Measurements from ENCODE around the gene SPSB1. TPM values are rescaled to one million over a fixed set of nuclear protein-coding genes. Genes with fewer than 3 reads are reported as not detected.

SPSB1 gene
- total RNA-seq, 1 experiment from 2014 or later: 33.8 TPM

GRCh38 chr1:9293241-9293532, 493 bp downstream of the SPSB1 start:
- no TSS peak for BruUV-seq (replicated peaks)
- no peak for DNase-seq
- TF ChIP-seq EZH2 (IDR thresholded peaks at IDR 0.05; ENCODE audit: low read depth): no peak
- TF ChIP-seq CTCF (conservative IDR thresholded peaks at IDR 0.05): no peak
- Histone ChIP-seq H3K27ac (no peak overlapping the region; the same call in 1 of the 2 replicates), H3K4me1 (replicated peaks; ENCODE audit: insufficient read depth) (peaks cover 44% of the 10 kb centered on the region), H3K79me2 (ENCODE audit: low read depth) (peaks cover 47% of the 10 kb centered on the region), H3F3A (ENCODE audit: insufficient read depth, low read depth) (peaks cover 16% of the 10 kb centered on the region), H3K4me3 (peak overlapping the region; percentile 83; the same call in 1 of the 2 replicates), H3K36me3 (ENCODE audit: low read depth) (no peaks in the 10 kb centered on the region), H4K20me1 (ENCODE audit: insufficient read depth) (no peaks in the 10 kb centered on the region), H3K9me2 (ENCODE audit: insufficient read depth) (no peaks in the 10 kb centered on the region), H2AFZ (no peak overlapping the region), H3K27me3 (ENCODE audit: insufficient read depth, low read depth) (no peaks in the 10 kb centered on the region), H3K4me2 (peak overlapping the region; percentile 87; the same call in 1 of the 2 replicates), H3K9me3 (ENCODE audit: insufficient read depth, low read depth) (no peaks in the 10 kb centered on the region; the same call in 1 of the 2 replicates)
- ChIA-PET CTCF (no interaction called here), POLR2A (ENCODE audit: unreplicated experiment) (no interaction called here)
- intact Hi-C loops (cut with micrococcal nuclease; ENCODE audit: unreplicated experiment): loop anchor here (5.0 kb wide), 3 partner anchors 59 to 179 kb away; no protein-coding TSS in a partner anchor

- peaks cover 48% of the 10 kb centered on the region for H3K4me1 ChIP-seq (replicated peaks; ENCODE audit: insufficient read depth)
- TSS peak; percentile 61 for BruUV-seq (replicated peaks)
Measured at GRCh38 chr1:9293533-9294404, 1.1 kb downstream of the SPSB1 start.

GRCh38 chr1:9294405-9294773, 1.7 kb downstream of the SPSB1 start:
- Histone ChIP-seq H3K27ac (peak overlapping the region; percentile 60), H2AFZ (no peak overlapping the region), H3K27me3 (ENCODE audit: insufficient read depth, low read depth) (no peaks in the 10 kb centered on the region), H4K20me1 (ENCODE audit: insufficient read depth) (no peaks in the 10 kb centered on the region), H3K9me3 (ENCODE audit: insufficient read depth, low read depth) (no peaks in the 10 kb centered on the region), H3K4me2 (peak overlapping the region; percentile 87), H3K4me3 (peak overlapping the region; percentile 83), H3K36me3 (ENCODE audit: low read depth) (no peaks in the 10 kb centered on the region), H3F3A (ENCODE audit: insufficient read depth, low read depth) (peaks cover 14% of the 10 kb centered on the region), H3K4me1 (replicated peaks; ENCODE audit: insufficient read depth) (peaks cover 48% of the 10 kb centered on the region), H3K79me2 (ENCODE audit: low read depth) (peaks cover 59% of the 10 kb centered on the region), H3K9me2 (ENCODE audit: insufficient read depth) (no peaks in the 10 kb centered on the region)
- TF ChIP-seq CTCF (conservative IDR thresholded peaks at IDR 0.05) (no peak; the same call in 1 of the 2 replicates), EZH2 (IDR thresholded peaks at IDR 0.05; ENCODE audit: low read depth) (no peak)
- ChIA-PET CTCF (no interaction called here), POLR2A (ENCODE audit: unreplicated experiment) (no interaction called here)
- peak in 1 of 2 experiments; percentile 82 for DNase-seq
- no TSS peak for BruUV-seq (replicated peaks)
- intact Hi-C loops (cut with micrococcal nuclease; ENCODE audit: unreplicated experiment): loop anchor here (5.0 kb wide), 3 partner anchors 58 to 178 kb away; no protein-coding TSS in a partner anchor

More at GRCh38 chr1:9293533-9294404, 1.1 kb downstream of the SPSB1 start:
- DNase-seq: peak in 1 of 2 experiments; percentile 35
- TF ChIP-seq CTCF (conservative IDR thresholded peaks at IDR 0.05) (no peak), EZH2 (IDR thresholded peaks at IDR 0.05; ENCODE audit: low read depth) (no peak)
- no peaks in the 10 kb centered on the region for H4K20me1 ChIP-seq (ENCODE audit: insufficient read depth)
- ChIA-PET POLR2A (ENCODE audit: unreplicated experiment) (no interaction called here), CTCF (no interaction called here)
- H3K27me3 ChIP-seq (ENCODE audit: insufficient read depth, low read depth): no peaks in the 10 kb centered on the region
- intact Hi-C loops (cut with micrococcal nuclease; ENCODE audit: unreplicated experiment): loop anchor here (5.0 kb wide), 3 partner anchors 59 to 179 kb away; no protein-coding TSS in a partner anchor
- H2AFZ ChIP-seq: peak overlapping the region; percentile 60; the same call in 1 of the 2 replicates
- peak overlapping the region; percentile 60; the same call in 1 of the 2 replicates for H3K27ac ChIP-seq
- peaks cover 16% of the 10 kb centered on the region for H3F3A ChIP-seq (ENCODE audit: insufficient read depth, low read depth)
- H3K79me2 ChIP-seq (ENCODE audit: low read depth): peaks cover 53% of the 10 kb centered on the region
- no peaks in the 10 kb centered on the region for H3K36me3 ChIP-seq (ENCODE audit: low read depth)
- no peaks in the 10 kb centered on the region for H3K9me3 ChIP-seq (ENCODE audit: insufficient read depth, low read depth)
- no peaks in the 10 kb centered on the region for H3K9me2 ChIP-seq (ENCODE audit: insufficient read depth)
- H3K4me2 ChIP-seq: peak overlapping the region; percentile 87
- peak overlapping the region; percentile 83 for H3K4me3 ChIP-seq
